Suprapubic skin (tissue), 3 donors: ENCODE data around the gene LRGUK.

Experiments
- EP300 ChIP-seq: sonication (generic); formaldehyde crosslinking; IDR thresholded peaks from one replicate; pipeline ENCODE4 v1.6.1; 2017; ENCODE audit warnings: antibody characterized with exemption
- POLR2A ChIP-seq, 2 donors: fragments of 450-650 bp; IDR thresholded peaks; one replicate each; pipeline ENCODE4 v1.6.1; 2017; ENCODE audit warnings: antibody characterized with exemption in 2 of 2, mild to moderate bottlenecking in 2 of 2, moderate library complexity in 2 of 2
- TF ChIP-seq, protein P1 (sequence below), 2 donors: fragments of 200-600 bp in 1 of 2; fragments of 450-650 bp in 1 of 2; sonication (generic) in 1 of 2; IDR thresholded peaks; one replicate each; pipeline ENCODE4 v1.5.1; 2016 to 2019; ENCODE audit warnings: antibody characterized with exemption in 2 of 2, mild to moderate bottlenecking in 1 of 2, moderate library complexity in 1 of 2

DNA sequence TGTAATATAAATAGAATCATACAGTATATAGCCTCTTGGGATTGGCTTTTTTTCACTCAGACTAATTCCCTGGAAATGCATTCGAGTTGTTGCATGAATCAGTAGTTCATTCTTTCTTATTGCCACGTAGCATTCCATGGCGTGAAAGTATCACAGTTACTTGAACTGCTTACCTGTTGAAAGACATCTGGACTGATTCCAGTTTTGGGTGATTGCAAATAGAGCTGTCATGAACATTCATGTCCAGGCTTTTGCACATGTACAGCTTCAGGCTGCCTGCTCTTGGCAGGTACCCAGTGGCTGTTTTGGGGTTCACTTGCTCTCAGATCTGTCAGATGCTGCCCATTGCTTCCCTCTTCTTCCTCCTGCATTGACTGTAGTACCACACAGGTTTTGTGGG, 54.9 kb downstream of the LRGUK start:
- TF ChIP-seq, protein P1, sequence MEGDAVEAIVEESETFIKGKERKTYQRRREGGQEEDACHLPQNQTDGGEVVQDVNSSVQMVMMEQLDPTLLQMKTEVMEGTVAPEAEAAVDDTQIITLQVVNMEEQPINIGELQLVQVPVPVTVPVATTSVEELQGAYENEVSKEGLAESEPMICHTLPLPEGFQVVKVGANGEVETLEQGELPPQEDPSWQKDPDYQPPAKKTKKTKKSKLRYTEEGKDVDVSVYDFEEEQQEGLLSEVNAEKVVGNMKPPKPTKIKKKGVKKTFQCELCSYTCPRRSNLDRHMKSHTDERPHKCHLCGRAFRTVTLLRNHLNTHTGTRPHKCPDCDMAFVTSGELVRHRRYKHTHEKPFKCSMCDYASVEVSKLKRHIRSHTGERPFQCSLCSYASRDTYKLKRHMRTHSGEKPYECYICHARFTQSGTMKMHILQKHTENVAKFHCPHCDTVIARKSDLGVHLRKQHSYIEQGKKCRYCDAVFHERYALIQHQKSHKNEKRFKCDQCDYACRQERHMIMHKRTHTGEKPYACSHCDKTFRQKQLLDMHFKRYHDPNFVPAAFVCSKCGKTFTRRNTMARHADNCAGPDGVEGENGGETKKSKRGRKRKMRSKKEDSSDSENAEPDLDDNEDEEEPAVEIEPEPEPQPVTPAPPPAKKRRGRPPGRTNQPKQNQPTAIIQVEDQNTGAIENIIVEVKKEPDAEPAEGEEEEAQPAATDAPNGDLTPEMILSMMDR (IDR thresholded peaks at IDR 0.05), result no peak
- TF ChIP-seq POLR2A (IDR thresholded peaks at IDR 0.05), result no peak
- TF ChIP-seq EP300, result no peak
